HL-60 (cell line): ENCODE results near the gene SLC45A1.
"Not testable (repeated sequence)": the region's sequence is repeated elsewhere in the genome, so short reads cannot be mapped to it uniquely, and the experiment has no call there.

Experiments
- POLR2AphosphoS5 ChIP-seq: IDR thresholded peaks from 2 replicates; pipeline ENCODE4 v1.6.1; 2012; ENCODE audit warnings: low read depth
- TF ChIP-seq, protein P1 (sequence below): IDR thresholded peaks from one replicate; pipeline ENCODE4 v1.5.1; 2011; ENCODE audit warnings: low read length, control low read depth, inconsistent platforms; ENCODE audit not compliant: insufficient read depth

DNA sequence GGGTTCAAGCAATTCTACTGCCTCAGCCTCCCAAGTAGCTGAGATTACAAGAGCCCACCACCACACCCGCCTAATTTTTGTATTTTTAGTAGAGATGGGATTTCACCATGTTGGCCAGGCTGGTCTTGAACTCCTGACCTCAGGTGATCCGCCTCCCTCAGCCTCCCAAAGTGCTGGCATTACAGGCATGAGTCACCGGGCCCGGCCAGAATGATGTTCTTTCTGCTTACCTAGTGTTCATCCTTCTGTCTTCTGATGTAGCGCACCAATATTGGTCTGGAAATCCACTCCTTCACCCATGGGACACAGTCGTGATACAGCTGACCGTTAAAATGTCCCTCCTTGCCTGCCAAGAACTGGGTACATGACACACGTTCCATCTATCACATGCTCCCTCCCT lies 39.2 kb upstream of the SLC45A1 start:
- TF ChIP-seq, protein P1, sequence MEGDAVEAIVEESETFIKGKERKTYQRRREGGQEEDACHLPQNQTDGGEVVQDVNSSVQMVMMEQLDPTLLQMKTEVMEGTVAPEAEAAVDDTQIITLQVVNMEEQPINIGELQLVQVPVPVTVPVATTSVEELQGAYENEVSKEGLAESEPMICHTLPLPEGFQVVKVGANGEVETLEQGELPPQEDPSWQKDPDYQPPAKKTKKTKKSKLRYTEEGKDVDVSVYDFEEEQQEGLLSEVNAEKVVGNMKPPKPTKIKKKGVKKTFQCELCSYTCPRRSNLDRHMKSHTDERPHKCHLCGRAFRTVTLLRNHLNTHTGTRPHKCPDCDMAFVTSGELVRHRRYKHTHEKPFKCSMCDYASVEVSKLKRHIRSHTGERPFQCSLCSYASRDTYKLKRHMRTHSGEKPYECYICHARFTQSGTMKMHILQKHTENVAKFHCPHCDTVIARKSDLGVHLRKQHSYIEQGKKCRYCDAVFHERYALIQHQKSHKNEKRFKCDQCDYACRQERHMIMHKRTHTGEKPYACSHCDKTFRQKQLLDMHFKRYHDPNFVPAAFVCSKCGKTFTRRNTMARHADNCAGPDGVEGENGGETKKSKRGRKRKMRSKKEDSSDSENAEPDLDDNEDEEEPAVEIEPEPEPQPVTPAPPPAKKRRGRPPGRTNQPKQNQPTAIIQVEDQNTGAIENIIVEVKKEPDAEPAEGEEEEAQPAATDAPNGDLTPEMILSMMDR, result not testable (repeated sequence)
- TF ChIP-seq POLR2AphosphoS5, result not testable (repeated sequence)
